Ascending aorta (tissue), 2 donors: ENCODE measurements around the gene GPC6. TPM values are rescaled to one million over a fixed set of nuclear protein-coding genes. Genes with fewer than 3 reads are reported as not detected.

Source experiments
- DNase-seq, 2 donors: peaks; one replicate each; pipeline ENCODE4 v3.0.0-alpha.2; 2019; ENCODE audit warnings: low spot score in 2 of 2
- H3K27ac ChIP-seq, 2 donors: fragments of 200-600 bp; sonication (generic); one replicate each; pipeline ENCODE4 v1.5.1; 2016 to 2017; ENCODE audit warnings: mild to moderate bottlenecking in 1 of 2
- H3K27me3 ChIP-seq: fragments of 200-600 bp; sonication (generic); one replicate; pipeline ENCODE4 v1.5.1; 2017
- H3K36me3 ChIP-seq, 2 donors: fragments of 200-600 bp; sonication (generic); one replicate each; pipeline ENCODE4 v1.5.1; 2016
- H3K4me1 ChIP-seq, 2 donors: fragments of 200-600 bp; sonication (generic); one replicate each; pipeline ENCODE4 v1.5.1; 2016 to 2017; ENCODE audit warnings: mild to moderate bottlenecking in 1 of 2
- H3K4me3 ChIP-seq, 2 donors: fragments of 200-600 bp; sonication (generic); one replicate each; pipeline ENCODE4 v1.5.1; 2016 to 2017; ENCODE audit warnings: mild to moderate bottlenecking in 1 of 2
- H3K9me3 ChIP-seq, 2 donors: fragments of 200-600 bp; sonication (generic); one replicate each; pipeline ENCODE4 v1.5.1; 2016
- intact Hi-C: fragments of 100-400 bp; cut with DNase I; formaldehyde crosslinking; loops from one replicate; pipeline ENCODE4 v1.15.1; 2023
- total RNA-seq: library from RNA; depleted of rRNA; stranded (reverse); fragments of >200 nt; gene quantifications from one replicate; pipeline ENCODE4 v1.1.0, GENCODE V29; 2016
- TF ChIP-seq, protein P1 (sequence below), 3 experiments: fragments of 200-600 bp in 2 of 3; fragments of 450-650 bp in 1 of 3; sonication (generic) in 2 of 3; IDR thresholded peaks; one replicate each; pipeline ENCODE4 v1.5.1; 2016 to 2019; ENCODE audit warnings: antibody characterized with exemption in 3 of 3, mild to moderate bottlenecking in 1 of 3, moderate library complexity in 1 of 3

Gene GPC6
- total RNA-seq, 1 donor from 2014 or later = 23.2 TPM

DNA sequence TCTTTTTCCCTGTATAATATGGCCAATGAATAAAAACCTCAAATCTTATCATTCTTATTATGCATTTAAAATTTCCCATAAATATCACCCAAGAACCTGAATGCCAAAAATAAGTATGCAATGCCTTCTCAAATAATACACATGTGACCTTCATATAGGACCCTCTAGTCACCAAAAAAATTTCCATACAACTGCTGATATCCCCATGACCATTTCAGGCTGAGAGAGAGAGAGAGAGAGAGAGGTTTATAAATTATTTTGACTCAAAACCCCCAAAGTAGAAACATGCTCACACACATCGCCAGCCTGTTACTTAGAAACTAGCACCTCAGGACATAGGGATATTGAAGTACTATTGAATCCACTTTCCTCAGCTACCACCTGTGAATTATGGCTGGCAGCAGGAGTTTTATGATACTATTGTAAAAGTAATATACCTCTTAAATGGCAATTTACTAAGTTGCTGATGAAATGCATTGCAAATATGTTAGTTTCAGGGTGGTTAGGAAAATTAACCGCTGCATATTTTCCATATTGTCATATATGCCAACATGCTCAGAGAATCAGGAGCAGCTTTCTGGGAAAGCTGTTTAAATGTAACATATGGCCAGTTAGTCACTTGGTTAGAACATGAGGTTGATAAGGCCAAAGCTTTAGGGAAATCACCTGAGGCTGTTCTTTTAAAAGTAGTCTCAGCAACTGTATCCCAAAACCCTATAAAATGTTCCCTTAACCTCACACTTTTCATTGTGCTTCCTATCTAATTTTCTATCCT lies 1022.0 kb downstream of the GPC6 start:
- H3K27ac ChIP-seq = no peak overlapping the region
- no peaks in the 10 kb centered on the region for H3K4me1 ChIP-seq
- peaks cover 0 to 8% of the 10 kb centered on the region in 2 donors for H3K9me3 ChIP-seq
- H3K36me3 ChIP-seq = no peaks in the 10 kb centered on the region
- no peaks in the 10 kb centered on the region for H3K27me3 ChIP-seq
- H3K4me3 ChIP-seq = no peak overlapping the region
- no peak for DNase-seq
- intact Hi-C loops = no loop called here
- TF ChIP-seq, protein P1, sequence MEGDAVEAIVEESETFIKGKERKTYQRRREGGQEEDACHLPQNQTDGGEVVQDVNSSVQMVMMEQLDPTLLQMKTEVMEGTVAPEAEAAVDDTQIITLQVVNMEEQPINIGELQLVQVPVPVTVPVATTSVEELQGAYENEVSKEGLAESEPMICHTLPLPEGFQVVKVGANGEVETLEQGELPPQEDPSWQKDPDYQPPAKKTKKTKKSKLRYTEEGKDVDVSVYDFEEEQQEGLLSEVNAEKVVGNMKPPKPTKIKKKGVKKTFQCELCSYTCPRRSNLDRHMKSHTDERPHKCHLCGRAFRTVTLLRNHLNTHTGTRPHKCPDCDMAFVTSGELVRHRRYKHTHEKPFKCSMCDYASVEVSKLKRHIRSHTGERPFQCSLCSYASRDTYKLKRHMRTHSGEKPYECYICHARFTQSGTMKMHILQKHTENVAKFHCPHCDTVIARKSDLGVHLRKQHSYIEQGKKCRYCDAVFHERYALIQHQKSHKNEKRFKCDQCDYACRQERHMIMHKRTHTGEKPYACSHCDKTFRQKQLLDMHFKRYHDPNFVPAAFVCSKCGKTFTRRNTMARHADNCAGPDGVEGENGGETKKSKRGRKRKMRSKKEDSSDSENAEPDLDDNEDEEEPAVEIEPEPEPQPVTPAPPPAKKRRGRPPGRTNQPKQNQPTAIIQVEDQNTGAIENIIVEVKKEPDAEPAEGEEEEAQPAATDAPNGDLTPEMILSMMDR (IDR thresholded peaks at IDR 0.05) = no peak

DNA sequence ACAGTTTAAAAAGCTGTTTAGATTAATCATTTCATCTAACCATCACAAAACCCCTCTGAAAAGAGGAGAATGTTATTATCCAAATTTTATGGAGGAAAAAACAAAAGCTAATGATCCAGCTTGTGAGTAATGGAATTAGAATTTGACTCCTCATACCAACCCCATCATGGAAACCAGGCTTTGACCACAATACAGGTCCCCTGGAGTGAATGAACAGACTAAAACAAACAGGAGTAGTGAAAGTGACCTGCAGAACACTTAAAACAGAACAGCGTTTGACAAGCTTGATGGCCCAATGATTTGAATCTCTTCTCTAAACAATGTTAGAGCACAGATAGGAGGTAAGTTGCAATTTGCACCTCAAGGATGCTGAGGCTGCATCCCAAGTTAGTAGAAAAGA lies 1022.9 kb downstream of the GPC6 start:
- no peak overlapping the region for H3K27ac ChIP-seq
- TF ChIP-seq, protein P1 (IDR thresholded peaks at IDR 0.05) = no peak
- no peaks in the 10 kb centered on the region for H3K4me1 ChIP-seq
- H3K36me3 ChIP-seq = no peaks in the 10 kb centered on the region
- peaks cover 0 to 8% of the 10 kb centered on the region in 2 donors for H3K9me3 ChIP-seq
- no peak overlapping the region for H3K4me3 ChIP-seq
- no peaks in the 10 kb centered on the region for H3K27me3 ChIP-seq
- no peak for DNase-seq
- intact Hi-C loops = no loop called here

DNA sequence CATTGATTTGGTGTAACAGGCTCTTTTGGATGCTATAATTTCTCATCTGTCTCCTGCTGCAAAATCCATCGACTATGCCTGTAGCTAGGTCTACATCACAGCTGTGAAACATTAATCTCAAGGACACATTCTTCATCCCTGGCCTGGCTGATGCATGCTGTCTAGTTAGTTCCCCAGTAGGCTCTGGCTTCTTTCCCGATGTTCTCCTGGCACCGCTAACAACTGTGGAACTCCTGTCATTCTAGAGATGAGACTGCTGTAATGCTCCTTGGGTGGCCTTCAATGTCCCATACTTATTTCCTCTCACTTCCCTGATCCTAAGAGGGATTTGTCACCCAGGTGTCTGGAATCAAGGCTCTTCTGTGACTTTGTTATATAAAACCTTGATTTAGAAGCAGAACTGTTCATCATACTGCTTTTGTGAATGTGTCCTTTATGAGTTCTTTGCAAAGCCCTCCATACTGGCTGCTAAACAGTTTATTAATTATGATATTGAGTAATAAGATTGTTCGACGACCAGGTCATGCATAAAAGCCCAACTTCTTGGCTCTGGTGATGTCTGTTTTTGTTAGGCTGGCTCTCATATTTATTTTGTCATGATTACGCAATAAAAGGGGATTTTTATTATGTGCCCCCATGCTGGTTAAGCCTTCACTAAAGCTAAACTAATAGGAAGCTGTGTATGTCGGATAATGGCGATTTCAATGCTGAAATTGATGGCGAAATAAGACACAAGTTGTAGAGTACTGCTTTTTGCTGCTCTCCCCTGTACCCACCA lies 1025.4 kb downstream of the GPC6 start:
- H3K4me3 ChIP-seq = no peak overlapping the region
- TF ChIP-seq, protein P1 (IDR thresholded peaks at IDR 0.05) = no peak
- peaks cover 0 to under 1% of the 10 kb centered on the region in 2 donors for H3K9me3 ChIP-seq
- H3K27ac ChIP-seq = no peak overlapping the region
- intact Hi-C loops = no loop called here
- no peak for DNase-seq
- H3K4me1 ChIP-seq = no peaks in the 10 kb centered on the region
- no peaks in the 10 kb centered on the region for H3K27me3 ChIP-seq
- no peaks in the 10 kb centered on the region for H3K36me3 ChIP-seq

DNA sequence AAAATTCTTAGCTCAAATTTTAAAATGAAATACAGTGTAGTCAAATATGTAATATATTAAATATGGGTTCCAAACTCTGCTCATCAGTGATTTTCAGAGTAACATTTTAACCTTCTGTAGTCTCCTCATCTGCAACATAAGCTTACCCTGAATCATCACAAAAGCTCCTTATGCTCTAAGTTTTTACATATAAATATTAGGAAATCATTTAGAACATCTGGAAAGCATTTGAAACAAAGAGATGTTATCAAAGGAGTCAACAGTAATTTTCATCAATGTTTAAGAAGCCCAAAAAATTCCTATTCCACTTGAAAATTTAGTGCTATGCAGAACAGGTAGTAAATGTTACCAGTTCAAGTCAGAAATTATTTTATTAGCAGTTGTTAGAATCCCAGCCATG lies 1028.1 kb downstream of the GPC6 start:
- H3K4me3 ChIP-seq = no peak overlapping the region
- no peak overlapping the region for H3K27ac ChIP-seq
- no peaks in the 10 kb centered on the region for H3K9me3 ChIP-seq
- TF ChIP-seq, protein P1 (IDR thresholded peaks at IDR 0.05) = no peak
- H3K27me3 ChIP-seq = no peaks in the 10 kb centered on the region
- intact Hi-C loops = no loop called here
- no peaks in the 10 kb centered on the region for H3K36me3 ChIP-seq
- no peak for DNase-seq
- no peaks in the 10 kb centered on the region for H3K4me1 ChIP-seq

DNA sequence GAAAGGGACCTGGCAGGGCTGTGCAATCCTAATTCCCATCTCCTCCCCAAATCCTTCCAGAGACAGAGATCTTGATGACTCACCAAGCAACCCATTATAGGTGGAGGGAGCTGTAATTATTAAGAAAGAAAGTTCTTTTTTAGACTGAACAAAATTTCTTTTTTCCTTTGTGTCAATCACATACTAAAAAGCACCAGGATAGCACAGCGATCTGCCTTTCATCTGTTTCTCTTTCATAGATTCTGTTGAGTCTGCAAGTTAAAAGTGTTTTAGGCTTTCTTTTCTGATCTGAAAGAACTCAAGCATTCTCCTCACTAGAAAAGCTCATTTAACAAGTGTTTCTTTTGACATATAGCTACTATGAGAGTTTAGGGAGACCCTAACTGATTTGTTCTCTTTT lies 1030.1 kb downstream of the GPC6 start:
- H3K4me3 ChIP-seq = no peak overlapping the region
- no peak for DNase-seq
- TF ChIP-seq, protein P1 (IDR thresholded peaks at IDR 0.05) = no peak
- intact Hi-C loops = no loop called here
- H3K4me1 ChIP-seq = no peaks in the 10 kb centered on the region
- H3K27ac ChIP-seq = no peak overlapping the region
- no peaks in the 10 kb centered on the region for H3K36me3 ChIP-seq
- no peaks in the 10 kb centered on the region for H3K9me3 ChIP-seq
- H3K27me3 ChIP-seq = no peaks in the 10 kb centered on the region
